Measurements from ENCODE around the gene TNIK.
"Not testable (repeated sequence)": the region's sequence is repeated elsewhere in the genome, so short reads cannot be mapped to it uniquely, and the experiment has no call there.

The TNIK gene

GRCh38 chr3:171388527-171388926 is 71.7 kb downstream of the TNIK start:
- no peak for DNase-seq (ENCODE audit: low read depth in 2 of 2, low spot score in 1 of 2)

GRCh38 chr3:171387062-171387461 is 73.1 kb downstream of the TNIK start:
- DNase-seq (ENCODE audit: low read depth in 2 of 2, low spot score in 1 of 2): no peak

GRCh38 chr3:171385086-171385485 is 75.1 kb downstream of the TNIK start:
- DNase-seq (ENCODE audit: low read depth in 2 of 2, low spot score in 1 of 2): no peak

GRCh38 chr3:171384101-171384891 is 75.9 kb downstream of the TNIK start:
- DNase-seq (ENCODE audit: low read depth in 2 of 2, low spot score in 1 of 2): no peak

GRCh38 chr3:171383206-171384018 is 76.8 kb downstream of the TNIK start:
- no peak for DNase-seq (ENCODE audit: low read depth in 2 of 2, low spot score in 1 of 2)

GRCh38 chr3:171382347-171382746 is 77.9 kb downstream of the TNIK start:
- not testable (repeated sequence) for DNase-seq (ENCODE audit: low read depth in 2 of 2, low spot score in 1 of 2)

- no peak for DNase-seq (ENCODE audit: low read depth in 2 of 2, low spot score in 1 of 2)
Observed at GRCh38 chr3:171380711-171381425, 79.3 kb downstream of the TNIK start.

GRCh38 chr3:171379961-171380483 is 80.2 kb downstream of the TNIK start:
- no peak for DNase-seq (ENCODE audit: low read depth in 2 of 2, low spot score in 1 of 2)

GRCh38 chr3:171379281-171379680 is 80.9 kb downstream of the TNIK start:
- no peak for DNase-seq (ENCODE audit: low read depth in 2 of 2, low spot score in 1 of 2)

- DNase-seq (ENCODE audit: low read depth in 2 of 2, low spot score in 1 of 2): no peak
Observed at GRCh38 chr3:171378586-171378985, 81.6 kb downstream of the TNIK start.

- no peak for DNase-seq (ENCODE audit: low read depth in 2 of 2, low spot score in 1 of 2)
Observed at GRCh38 chr3:171377859-171378258, 82.3 kb downstream of the TNIK start.

- no peak for DNase-seq (ENCODE audit: low read depth in 2 of 2, low spot score in 1 of 2)
Observed at GRCh38 chr3:171376596-171376947, 83.6 kb downstream of the TNIK start.

- DNase-seq (ENCODE audit: low read depth in 2 of 2, low spot score in 1 of 2): no peak
Observed at GRCh38 chr3:171375666-171376595, 84.3 kb downstream of the TNIK start.

- DNase-seq (ENCODE audit: low read depth in 2 of 2, low spot score in 1 of 2): no peak
Observed at GRCh38 chr3:171374661-171375285, 85.4 kb downstream of the TNIK start.

GRCh38 chr3:171374260-171374659 is 85.9 kb downstream of the TNIK start:
- DNase-seq (ENCODE audit: low read depth in 2 of 2, low spot score in 1 of 2): no peak

GRCh38 chr3:171373711-171374110 is 86.5 kb downstream of the TNIK start:
- DNase-seq (ENCODE audit: low read depth in 2 of 2, low spot score in 1 of 2): no peak

GRCh38 chr3:171372694-171373093 is 87.5 kb downstream of the TNIK start:
- DNase-seq (ENCODE audit: low read depth in 2 of 2, low spot score in 1 of 2): no peak

GRCh38 chr3:171371354-171371753 is 88.9 kb downstream of the TNIK start:
- no peak for DNase-seq (ENCODE audit: low read depth in 2 of 2, low spot score in 1 of 2)

GRCh38 chr3:171369156-171369555 is 91.0 kb downstream of the TNIK start:
- DNase-seq (ENCODE audit: low read depth in 2 of 2, low spot score in 1 of 2): no peak

- DNase-seq (ENCODE audit: low read depth in 2 of 2, low spot score in 1 of 2): not testable (repeated sequence)
Observed at GRCh38 chr3:171366738-171367137, 93.5 kb downstream of the TNIK start.

Data from stimulated activated CD8-positive, alpha-beta memory T cell treated with anti-CD3 and anti-CD28 coated beads, Interleukin-4, amount 100 ng/mL, for 1 hour (primary cell).